Frontal cortex (tissue), 4 donors: ENCODE data around the gene SKIDA1. TPM values are rescaled to one million over a fixed set of nuclear protein-coding genes. Genes with fewer than 3 reads are reported as not detected.
"Not testable (repeated sequence)": the region's sequence is repeated elsewhere in the genome, so short reads cannot be mapped to it uniquely, and the experiment has no call there.

Experiments
- DNase-seq, 2 donors: peaks; one replicate each; pipeline ENCODE4 v3.0.0; 2012; ENCODE audit warnings: low spot score in 2 of 2
- FAIRE-seq: peaks from 2 replicates; lab custom pipeline; 2012; peaks lifted over from hg19 to GRCh38; lab: Jason Lieb, UNC
- total RNA-seq: library from RNA; depleted of rRNA; stranded (reverse); fragments of >200 nt; gene quantifications from one replicate; pipeline ENCODE4 v1.2.3, GENCODE V29; 2014
- donor health status: control.
- donor health status: control.
- donor health status: control.

Gene SKIDA1
- total RNA-seq, result 11.0 TPM

DNA sequence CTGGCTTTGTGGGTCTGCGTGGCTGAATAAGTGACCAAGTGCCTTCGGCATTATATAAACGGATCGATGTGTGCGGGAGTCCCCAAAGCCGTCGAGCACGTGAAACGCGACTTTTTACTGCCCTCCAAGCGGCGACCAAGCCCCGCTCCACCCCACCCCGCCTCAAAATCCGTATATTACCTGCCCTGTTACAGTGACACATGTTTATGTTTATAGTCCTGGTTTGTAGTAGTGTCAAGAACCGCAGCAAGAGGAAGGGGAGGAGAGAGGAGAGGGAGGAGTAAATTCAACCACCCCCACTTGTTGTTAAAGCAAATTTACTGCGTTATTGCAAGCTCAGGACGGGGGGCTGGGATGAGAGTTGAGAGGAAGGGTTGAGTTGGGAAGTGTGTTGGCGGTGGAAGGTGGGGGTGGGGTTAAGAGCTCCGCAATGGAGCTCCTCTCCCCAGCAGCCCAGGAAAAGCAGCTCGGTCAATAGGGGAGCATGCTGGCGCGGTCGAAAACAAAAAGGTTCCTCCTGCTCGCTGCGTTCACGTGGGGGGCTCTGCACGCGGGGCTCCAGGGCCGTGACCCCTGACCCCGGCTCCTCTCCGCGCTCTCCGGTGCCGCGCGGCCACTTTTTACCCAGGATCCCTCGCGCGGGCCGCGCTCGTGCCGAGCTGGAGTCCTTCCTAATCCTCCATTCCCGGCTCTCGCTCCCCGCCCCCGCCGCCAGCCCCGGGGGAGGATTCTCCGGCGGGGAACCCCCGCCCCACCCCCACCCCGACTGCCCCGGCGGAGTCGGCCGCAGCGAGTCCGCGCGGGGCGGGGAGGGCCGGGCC, at the start of gene SKIDA1:
Gene SKIDA1, minus strand, starts transcription at position 316 of the 821 bp plus-strand sequence. CDS start 7,860 bp downstream, outside the sequence.
- DNase-seq, result peak; percentile 74 to 81
- no peak for FAIRE-seq

DNA sequence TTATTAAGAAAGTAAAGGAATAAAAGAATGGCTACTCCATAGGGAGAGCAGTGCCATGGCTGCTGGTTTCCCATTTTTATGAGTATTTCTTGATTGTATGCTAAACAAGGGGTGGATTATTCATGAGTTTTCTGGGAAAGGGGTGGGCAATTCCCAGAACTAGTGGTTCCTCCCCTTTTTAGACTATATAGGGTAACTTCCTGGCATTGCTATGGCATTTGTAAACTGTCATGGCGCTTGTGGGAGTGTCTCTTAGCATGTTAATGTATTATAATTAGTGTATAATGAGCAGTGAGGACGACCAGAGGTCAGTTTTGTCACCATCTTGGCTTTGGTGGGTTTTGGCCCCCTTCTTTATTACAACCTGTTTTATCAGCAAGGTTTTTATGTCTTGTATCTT, 49.0 kb upstream of the SKIDA1 start:
- FAIRE-seq, DNase-seq: not testable (repeated sequence)

GRCh38 chr10:21572578-21572977, 47.1 kb upstream of the SKIDA1 start:
- FAIRE-seq, result no peak
- DNase-seq, result no peak

GRCh38 chr10:21570761-21571521, 45.5 kb upstream of the SKIDA1 start:
- DNase-seq, result no peak
- FAIRE-seq, result no peak

DNA sequence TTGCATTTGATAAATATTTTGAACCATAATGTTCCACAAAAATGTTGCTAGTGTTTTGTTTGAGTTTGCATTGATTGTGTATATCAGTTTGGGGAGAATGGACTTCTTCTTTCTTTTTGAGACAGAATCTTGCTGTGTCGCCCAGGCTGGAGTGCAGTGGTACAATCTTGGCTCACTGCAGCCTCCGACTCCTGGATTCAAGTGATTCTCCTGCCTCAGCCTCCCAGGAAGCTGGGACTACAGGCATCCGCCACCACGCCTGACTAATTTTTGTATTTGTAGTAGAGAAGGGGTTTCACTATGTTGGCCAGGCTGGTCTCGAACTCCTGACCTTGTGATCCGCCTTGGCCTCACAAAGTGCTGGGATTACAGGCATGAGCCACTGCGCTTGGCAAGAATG, 33.5 kb upstream of the SKIDA1 start:
- not testable (repeated sequence) for FAIRE-seq, DNase-seq

DNA sequence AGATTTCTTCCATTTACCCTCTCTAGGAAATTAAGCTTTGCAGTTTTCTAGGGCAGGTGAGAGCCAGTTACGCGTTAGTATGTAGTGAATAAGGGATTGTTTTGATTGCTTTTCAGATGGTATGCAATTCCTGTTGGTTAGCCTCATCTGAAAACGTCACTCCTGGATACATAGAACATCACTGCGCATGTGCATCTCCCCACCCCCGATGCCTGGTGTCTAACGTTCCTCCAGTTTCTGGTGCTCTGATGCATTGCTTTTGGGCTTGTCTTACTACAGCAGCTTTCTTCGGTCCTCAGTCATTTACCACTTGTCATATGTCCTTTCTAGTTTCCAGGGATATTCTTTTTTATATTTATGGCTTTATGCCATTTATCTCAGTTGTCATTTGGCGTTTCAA, 31.0 kb upstream of the SKIDA1 start:
- FAIRE-seq (no peak), DNase-seq (no peak)

DNA sequence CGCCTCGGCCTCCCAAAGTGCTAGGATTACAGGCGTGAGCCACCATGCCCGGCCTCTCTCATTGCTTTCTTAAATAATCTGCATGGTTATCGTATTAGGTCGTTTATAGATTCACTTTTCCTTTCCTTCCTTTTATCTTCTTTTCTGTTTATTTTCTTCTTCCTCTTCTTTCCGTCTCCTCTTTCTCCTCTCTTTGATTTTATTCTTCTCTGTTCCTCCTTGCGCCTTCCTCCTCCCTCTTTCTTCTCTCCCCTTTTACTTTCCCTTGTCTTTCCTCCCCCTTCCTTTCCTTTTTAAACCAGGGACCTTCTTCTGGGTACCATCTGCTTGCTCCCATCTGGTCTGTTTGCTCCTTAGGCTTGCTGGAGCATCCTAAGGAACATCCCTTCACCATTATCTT, 27.2 kb upstream of the SKIDA1 start:
- DNase-seq, result no peak
- no peak for FAIRE-seq

- no peak for DNase-seq
- FAIRE-seq, result no peak
Measured at GRCh38 chr10:21547246-21547645, 21.8 kb upstream of the SKIDA1 start.

GRCh38 chr10:21540701-21541100, 15.2 kb upstream of the SKIDA1 start:
- FAIRE-seq, result not testable (repeated sequence)

GRCh38 chr10:21536874-21537273, 11.4 kb upstream of the SKIDA1 start:
- DNase-seq (no peak), FAIRE-seq (no peak)

More at GRCh38 chr10:21540701-21541100, 15.2 kb upstream of the SKIDA1 start:
- not testable (repeated sequence) for DNase-seq

GRCh38 chr10:21535976-21536375, 10.5 kb upstream of the SKIDA1 start:
- FAIRE-seq, DNase-seq: not testable (repeated sequence)

DNA sequence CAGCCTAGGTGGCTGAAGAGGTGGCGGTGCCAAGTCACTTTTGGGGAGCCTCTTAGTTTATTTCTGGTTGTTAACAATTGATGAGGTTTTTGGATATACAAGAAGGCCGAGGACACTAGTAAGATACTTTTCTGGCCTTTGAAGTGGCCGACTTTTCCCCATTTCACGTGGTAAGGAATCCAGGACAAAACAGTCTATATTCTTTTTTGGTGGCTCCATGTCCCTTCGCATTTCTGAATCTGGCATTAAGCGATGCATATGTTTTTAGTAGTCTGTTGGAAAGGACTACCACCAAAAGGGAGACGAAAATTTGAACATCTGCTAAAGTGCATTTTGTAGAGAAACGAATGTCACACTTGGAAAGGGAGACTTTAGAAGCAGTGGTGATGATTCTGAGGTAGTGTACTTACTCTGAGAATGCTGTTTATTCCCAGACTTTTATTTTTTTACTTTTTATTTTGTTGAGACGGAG, 10.0 kb upstream of the SKIDA1 start:
- FAIRE-seq (no peak), DNase-seq (no peak)

GRCh38 chr10:21534604-21535493, 9.4 kb upstream of the SKIDA1 start:
- DNase-seq (peak; percentile 58 to 73), FAIRE-seq (no peak)

DNA sequence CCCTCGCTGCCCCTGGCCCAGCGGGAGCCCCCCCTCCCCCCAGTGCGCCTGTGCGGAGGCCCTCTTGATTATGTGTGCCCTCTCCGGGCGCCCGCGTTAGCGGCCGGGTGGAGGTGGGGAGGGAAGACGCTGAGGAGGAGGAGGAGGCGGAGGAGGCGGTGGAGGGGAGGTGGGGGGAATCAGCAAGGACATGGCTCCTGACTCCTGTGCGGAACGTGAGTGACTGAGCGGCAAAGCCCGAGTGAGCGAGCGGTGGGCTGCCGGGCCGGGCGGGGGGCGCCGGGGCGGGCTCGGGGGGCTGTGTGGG, 8.8 kb upstream of the SKIDA1 start:
- FAIRE-seq (no peak), DNase-seq (no peak)

DNA sequence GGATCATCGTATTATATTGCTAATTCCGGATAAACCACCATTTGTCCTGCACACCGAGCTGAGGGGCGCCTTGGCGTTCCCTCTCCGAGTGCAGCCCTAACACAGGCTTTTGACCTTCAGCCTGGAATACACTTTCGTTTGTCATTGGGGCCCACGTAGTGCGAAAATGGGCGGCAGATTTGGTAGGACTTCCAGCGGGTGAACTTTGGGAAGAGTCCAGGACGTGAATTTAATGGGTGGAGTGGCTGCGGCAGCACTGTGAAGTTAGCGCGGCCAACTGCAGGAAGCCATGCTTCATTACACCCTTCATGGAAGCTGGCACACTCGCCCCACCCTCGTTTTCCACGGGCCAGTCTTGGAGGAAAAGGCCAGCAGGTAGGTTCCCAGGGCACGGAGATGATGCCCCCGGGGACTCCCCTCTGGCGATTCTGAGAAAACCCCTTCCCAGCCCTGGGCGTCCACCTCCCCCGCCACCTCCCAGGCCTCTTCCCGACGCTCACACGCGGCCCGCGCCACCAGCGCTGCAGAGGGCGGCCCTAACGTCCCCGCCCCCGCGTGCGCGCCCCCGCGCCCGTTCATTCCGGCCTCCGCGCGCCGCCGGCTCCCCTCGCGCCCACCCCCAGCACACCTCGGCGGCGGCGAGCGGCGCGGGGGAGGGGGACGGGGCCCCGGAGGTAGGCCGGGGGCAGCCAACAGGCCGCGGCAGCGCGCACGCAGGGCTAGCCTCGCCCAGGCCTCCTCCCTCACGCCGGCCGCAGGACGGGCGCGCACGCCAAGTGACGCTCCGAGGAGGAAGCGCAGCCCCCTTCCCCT, 8.2 kb upstream of the SKIDA1 start, which contains the start of gene MLLT10:
Gene MLLT10, plus strand, starts transcription at position 766 of the 813 bp plus-strand sequence. CDS start 413 bp downstream, outside the sequence.
- DNase-seq, result peak; percentile 85 to 91
- FAIRE-seq, result no peak

GRCh38 chr10:21532694-21533466, 7.4 kb upstream of the SKIDA1 start:
- FAIRE-seq (no peak), DNase-seq (no peak)

- DNase-seq (no peak), FAIRE-seq (no peak)
Measured at GRCh38 chr10:21531164-21531563, 5.7 kb upstream of the SKIDA1 start.

GRCh38 chr10:21530641-21531040, 5.2 kb upstream of the SKIDA1 start:
- FAIRE-seq (no peak), DNase-seq (no peak)
